Activated CD8-positive, alpha-beta T cell treated with anti-CD3 and anti-CD28 coated beads, Interleukin-2, amount 10 ng/mL, durations not matched to agents 7 days and 5 days (primary cell): ENCODE results near the gene NKX1-1. TPM values are rescaled to one million over a fixed set of nuclear protein-coding genes. Genes with fewer than 3 reads are reported as not detected.

ENCODE experiments used
- ATAC-seq: fragments of 150-1000 bp; cut with Tn5 transposase; one replicate; pipeline ENCODE4 v1.10.0; 2021; ENCODE audit warnings: moderate library complexity
- CTCF ChIA-PET: fragments of 350-600 bp; sonication (Branson Sonifier 250); formaldehyde crosslinking; loops from one replicate; lab custom pipeline; 2021; ENCODE audit warnings: antibody characterized with exemption; lab: Charles Lee
- POLR2A ChIA-PET: fragments of 350-600 bp; sonication (Branson Sonifier 250); formaldehyde crosslinking; loops from one replicate; lab custom pipeline; 2021; ENCODE audit warnings: antibody characterized with exemption; lab: Charles Lee
- DNase-seq: peaks from one replicate; pipeline ENCODE4 v3.0.0-alpha.2; 2020
- H3K27ac Mint-ChIP-seq: one replicate; pipeline ENCODE4 v1.8.0; 2021; ENCODE audit warnings: mild to moderate bottlenecking, mixed read lengths
- H3K27me3 Mint-ChIP-seq: one replicate; pipeline ENCODE4 v1.8.0; 2021; ENCODE audit warnings: low read depth, mixed read lengths
- H3K36me3 Mint-ChIP-seq: one replicate; pipeline ENCODE4 v1.8.0; 2021; ENCODE audit warnings: low read depth, mixed read lengths
- H3K4me1 Mint-ChIP-seq: one replicate; pipeline ENCODE4 v1.8.0; 2021; ENCODE audit warnings: low read depth, mixed read lengths
- H3K4me3 Mint-ChIP-seq: one replicate; pipeline ENCODE4 v1.8.0; 2021; ENCODE audit warnings: mild to moderate bottlenecking, mixed read lengths
- H3K9me3 Mint-ChIP-seq: one replicate; pipeline ENCODE4 v1.8.0; 2022; ENCODE audit warnings: mixed read lengths; ENCODE audit not compliant: insufficient read depth
- total RNA-seq, 2 experiments: library from RNA; stranded (reverse); gene quantifications; one replicate each; pipeline ENCODE4 v1.2.3, GENCODE V29; 2021

NKX1-1 gene
- total RNA-seq, 2 experiments from 2014 or later: not detected

- Mint-ChIP-seq H3K36me3 (no peaks in the 10 kb centered on the region), H3K9me3 (no peaks in the 10 kb centered on the region), H3K4me3 (no peak overlapping the region), H3K27me3 (no peaks in the 10 kb centered on the region), H3K4me1 (peaks cover 13% of the 10 kb centered on the region), H3K27ac (no peak overlapping the region)
- no peak for ATAC-seq
- ChIA-PET CTCF (interaction anchor here (2.0 to 4.2 kb wide), 2 partner anchors 8 to 275 kb away, joined by 18 to 19 read pairs; partner anchors contain the start of gene UVSSA), POLR2A (no interaction called here)
- DNase-seq: no peak
These were observed 51.3 kb downstream of the NKX1-1 start for GRCh38 chr4:1354983-1355275.

- no peaks in the 10 kb centered on the region for H3K9me3 Mint-ChIP-seq
- ATAC-seq (no peak), DNase-seq (no peak)
- H3K27ac Mint-ChIP-seq: no peak overlapping the region
- no peaks in the 10 kb centered on the region for H3K27me3 Mint-ChIP-seq
- CTCF ChIA-PET: interaction anchor here (2.0 to 4.2 kb wide), 3 partner anchors 8 to 275 kb away, joined by 10 to 19 read pairs (median 18); partner anchors contain the start of gene UVSSA
- no peak overlapping the region for H3K4me3 Mint-ChIP-seq
- peaks cover 13% of the 10 kb centered on the region for H3K4me1 Mint-ChIP-seq
- H3K36me3 Mint-ChIP-seq: no peaks in the 10 kb centered on the region
- POLR2A ChIA-PET: no interaction called here
These were observed 51.9 kb downstream of the NKX1-1 start for GRCh38 chr4:1354136-1354982.

- H3K27me3 Mint-ChIP-seq: no peaks in the 10 kb centered on the region
- CTCF ChIA-PET: interaction anchor here (0.9 to 2.5 kb wide), 4 partner anchors 7 to 216 kb away, joined by 3 to 10 read pairs (median 6); no protein-coding TSS in a partner anchor
- peaks cover 21% of the 10 kb centered on the region for H3K4me1 Mint-ChIP-seq
- POLR2A ChIA-PET: interaction anchor here (1.3 kb wide), 1 partner anchor 64 kb away, joined by 4 read pairs; the partner anchor contains the start of gene MAEA
- H3K27ac Mint-ChIP-seq: no peak overlapping the region
- H3K36me3 Mint-ChIP-seq: peaks cover 3% of the 10 kb centered on the region
- no peak overlapping the region for H3K4me3 Mint-ChIP-seq
- DNase-seq (no peak), ATAC-seq (no peak)
- H3K9me3 Mint-ChIP-seq: no peaks in the 10 kb centered on the region
These were observed 52.8 kb downstream of the NKX1-1 start for GRCh38 chr4:1353186-1354055.

Other genes with a start within 250 kb of the NKX1-1 start
- 10 to 100 TPM; 14.7 to 14.9 TPM for gene SPON2, start 233.9 kb downstream of the NKX1-1 start, total RNA-seq
- 100 to 1,000 TPM; 214 to 217 TPM for gene CTBP1, start 157.3 kb downstream of the NKX1-1 start, total RNA-seq
- 10 to 100 TPM; 60.3 to 65.1 TPM for gene MAEA, start 116.6 kb downstream of the NKX1-1 start, total RNA-seq
- gene UVSSA, start 59.2 kb downstream of the NKX1-1 start, total RNA-seq: 10 to 100 TPM; 16.7 to 17.0 TPM